ENCODE results near the gene EFHC1.

EFHC1 gene

GRCh38 chr6:52375780-52376556 is 44.2 kb upstream of the EFHC1 start:
- TF ChIP-seq POLR2AphosphoS5 (IDR thresholded peaks at IDR 0.05; ENCODE audit: low read depth, low read length), result no peak
- TF ChIP-seq SIN3A (IDR thresholded peaks at IDR 0.05; ENCODE audit: borderline replicate concordance, insufficient read depth, low read length), result no peak
- TF ChIP-seq FOXP2 (optimal IDR thresholded peaks at IDR 0.05; ENCODE audit: borderline replicate concordance, extremely low read depth, extremely low read length, insufficient read depth), result no peak
- no peak for TF ChIP-seq REST (IDR thresholded peaks at IDR 0.05; ENCODE audit: insufficient read depth in 1 of 2, low read depth in 2 of 2, low read length in 2 of 2)
- TF ChIP-seq TAF1 (IDR thresholded peaks at IDR 0.05; ENCODE audit: borderline replicate concordance, insufficient read depth, low read length), result no peak

GRCh38 chr6:52376763-52377162 is 43.4 kb upstream of the EFHC1 start:
- TF ChIP-seq TAF1 (IDR thresholded peaks at IDR 0.05; ENCODE audit: borderline replicate concordance, insufficient read depth, low read length), result no peak
- TF ChIP-seq POLR2AphosphoS5 (IDR thresholded peaks at IDR 0.05; ENCODE audit: low read depth, low read length), result no peak
- TF ChIP-seq SIN3A (IDR thresholded peaks at IDR 0.05; ENCODE audit: borderline replicate concordance, insufficient read depth, low read length), result no peak
- TF ChIP-seq REST (IDR thresholded peaks at IDR 0.05; ENCODE audit: insufficient read depth in 1 of 2, low read depth in 2 of 2, low read length in 2 of 2), result no peak
- TF ChIP-seq FOXP2 (optimal IDR thresholded peaks at IDR 0.05; ENCODE audit: borderline replicate concordance, extremely low read depth, extremely low read length, insufficient read depth), result no peak

- TF ChIP-seq SIN3A (IDR thresholded peaks at IDR 0.05; ENCODE audit: borderline replicate concordance, insufficient read depth, low read length) (no peak), FOXP2 (optimal IDR thresholded peaks at IDR 0.05; ENCODE audit: borderline replicate concordance, extremely low read depth, extremely low read length, insufficient read depth) (no peak), TAF1 (IDR thresholded peaks at IDR 0.05; ENCODE audit: borderline replicate concordance, insufficient read depth, low read length) (no peak), POLR2AphosphoS5 (IDR thresholded peaks at IDR 0.05; ENCODE audit: low read depth, low read length) (no peak), REST (IDR thresholded peaks at IDR 0.05; ENCODE audit: insufficient read depth in 1 of 2, low read depth in 2 of 2, low read length in 2 of 2) (no peak)
Observed at GRCh38 chr6:52377538-52378221, 42.5 kb upstream of the EFHC1 start.

- TF ChIP-seq SIN3A (IDR thresholded peaks at IDR 0.05; ENCODE audit: borderline replicate concordance, insufficient read depth, low read length), result no peak
- no peak for TF ChIP-seq POLR2AphosphoS5 (IDR thresholded peaks at IDR 0.05; ENCODE audit: low read depth, low read length)
- TF ChIP-seq FOXP2 (optimal IDR thresholded peaks at IDR 0.05; ENCODE audit: borderline replicate concordance, extremely low read depth, extremely low read length, insufficient read depth), result no peak
- no peak for TF ChIP-seq TAF1 (IDR thresholded peaks at IDR 0.05; ENCODE audit: borderline replicate concordance, insufficient read depth, low read length)
- no peak for TF ChIP-seq REST (IDR thresholded peaks at IDR 0.05; ENCODE audit: insufficient read depth in 1 of 2, low read depth in 2 of 2, low read length in 2 of 2)
Observed at GRCh38 chr6:52381249-52381648, 38.9 kb upstream of the EFHC1 start.
